Panc1 (cell line): ENCODE measurements around the gene SMIM1. TPM values are rescaled to one million over a fixed set of nuclear protein-coding genes. Genes with fewer than 3 reads are reported as not detected.

Experiments used
- ATAC-seq: fragments of 200-7000 bp; cut with Tn5 transposase; 2 replicates; pipeline ENCODE4 v1.9.1; 2020; ENCODE audit warnings: mild to moderate bottlenecking, moderate library complexity
- BruUV-seq: library from RNA; stranded (reverse); fragments of 400-500 nt; replicated peaks from 2 replicates; lab custom pipeline; 2021; lab: Mats Ljungman, UMichigan
- CTCF ChIA-PET: fragments of 300-600 bp; sonication (Branson Sonifier 250); formaldehyde crosslinking; loops from one replicate; lab custom pipeline; 2022; ENCODE audit warnings: antibody characterized with exemption; lab: Charles Lee
- POLR2A ChIA-PET: fragments of 300-600 bp; sonication (Branson Sonifier 250); formaldehyde crosslinking; loops from one replicate; lab custom pipeline; 2022; ENCODE audit warnings: antibody characterized with exemption; lab: Charles Lee
- DNase-seq: peaks from one replicate; pipeline ENCODE4 v3.0.0-alpha.2; 2010; ENCODE audit warnings: low read depth, low spot score
- H3K27ac ChIP-seq: 2 replicates; pipeline ENCODE4 v1.5.1; 2011; ENCODE audit warnings: mild to moderate bottlenecking, low read length, inconsistent platforms
- H3K27me3 ChIP-seq: fragments of 200-500 bp; sonication (Bioruptor generic); 2 replicates; pipeline ENCODE4 v1.6.0; 2014; ENCODE audit warnings: low read length, inconsistent platforms; ENCODE audit not compliant: control insufficient read depth, insufficient read depth
- H3K36me3 ChIP-seq: fragments of 200-500 bp; sonication (Bioruptor generic); 2 replicates; pipeline ENCODE4 v1.5.1; 2014; ENCODE audit warnings: inconsistent platforms, mild to moderate bottlenecking, low read length, moderate library complexity; ENCODE audit not compliant: control insufficient read depth, insufficient read depth
- H3K4me1 ChIP-seq: 2 replicates; pipeline ENCODE4 v1.5.1; 2011; ENCODE audit warnings: inconsistent platforms, mild to moderate bottlenecking, low read length, moderate library complexity; ENCODE audit not compliant: control insufficient read depth, insufficient read depth
- H3K4me3 ChIP-seq, 2 experiments: 2 replicates each; pipeline ENCODE4 v1.5.1; 2011 to 2012; ENCODE audit warnings: low read depth in 2 of 2, low read length in 2 of 2, mild to moderate bottlenecking in 2 of 2, inconsistent platforms in 1 of 2, moderate library complexity in 1 of 2
- H3K9me3 ChIP-seq: fragments of 200-500 bp; sonication (Bioruptor generic); 2 replicates; pipeline ENCODE4 v1.5.1; 2014; ENCODE audit warnings: low read depth, mild to moderate bottlenecking, inconsistent platforms, low read length, moderate library complexity; ENCODE audit not compliant: control insufficient read depth, insufficient read depth
- POLR2AphosphoS5 ChIP-seq: IDR thresholded peaks from 2 replicates; pipeline ENCODE4 v1.6.1; 2012; ENCODE audit warnings: mild to moderate bottlenecking, low read depth, low read length, moderate library complexity
- SIN3A ChIP-seq: IDR thresholded peaks from 2 replicates; pipeline ENCODE4 v1.6.1; 2012; ENCODE audit warnings: low read depth, mild to moderate bottlenecking, low read length, moderate library complexity, borderline replicate concordance; ENCODE audit not compliant: insufficient read depth
- TCF7L2 ChIP-seq: IDR thresholded peaks from 2 replicates; pipeline ENCODE4 v1.6.1; 2011; ENCODE audit warnings: mild to moderate bottlenecking, low read depth, low read length, inconsistent platforms
- in situ Hi-C: cut with HindIII; loops from 2 replicates; pipeline ENCODE4 v1.10.0; 2016; ENCODE audit warnings: low sequenced_read_pairs, low pct_unique_long_range_greater_than_20kb
- intact Hi-C: fragments of 100-400 bp; cut with micrococcal nuclease; formaldehyde crosslinking; loops from one replicate; pipeline ENCODE4 v1.10.0; 2022; ENCODE audit not compliant: unreplicated experiment
- total RNA-seq: library from RNA; stranded (reverse); gene quantifications from one replicate; pipeline ENCODE4 v1.2.1, GENCODE V29; 2021; ENCODE audit not compliant: unreplicated experiment
- TF ChIP-seq, protein P1 (sequence below): fragments of 450-650 bp; IDR thresholded peaks from 2 replicates; pipeline ENCODE4 v1.5.1; 2017; ENCODE audit warnings: mild to moderate bottlenecking
- TF ChIP-seq, protein P2 (sequence below), 2 experiments: IDR thresholded peaks; 2 replicates each; pipeline ENCODE4 v1.6.1; 2011 to 2012; ENCODE audit warnings: low read depth in 2 of 2, control low read depth in 1 of 2, low read length in 1 of 2, mild to moderate bottlenecking in 1 of 2, moderate library complexity in 1 of 2; ENCODE audit not compliant: insufficient read depth in 1 of 2

SMIM1 gene
- total RNA-seq, 1 experiment from 2014 or later = 35.5 TPM

DNA sequence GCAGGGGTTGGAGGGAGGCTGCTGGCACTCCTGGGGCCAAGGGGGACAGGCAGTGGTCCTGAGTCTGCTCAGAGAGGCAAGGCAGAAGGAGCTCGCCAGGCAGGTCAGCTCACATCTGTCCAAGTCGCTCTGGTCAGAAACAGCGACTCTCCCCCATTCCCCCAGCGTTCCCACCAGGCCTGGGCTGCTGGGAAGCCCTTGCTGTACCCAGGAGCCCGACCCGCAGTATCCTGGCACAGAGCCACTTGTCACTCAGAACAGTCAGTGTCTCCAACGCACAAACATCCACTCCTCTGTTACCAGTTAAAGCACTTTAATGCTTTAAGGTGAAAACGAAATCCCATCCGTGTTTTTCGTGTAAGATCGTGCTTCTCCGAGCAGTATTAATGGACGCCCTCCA is 36.9 kb upstream of the SMIM1 start:
- TF ChIP-seq TCF7L2 (no peak), SIN3A (no peak), POLR2AphosphoS5 (no peak)
- TF ChIP-seq, protein P1, sequence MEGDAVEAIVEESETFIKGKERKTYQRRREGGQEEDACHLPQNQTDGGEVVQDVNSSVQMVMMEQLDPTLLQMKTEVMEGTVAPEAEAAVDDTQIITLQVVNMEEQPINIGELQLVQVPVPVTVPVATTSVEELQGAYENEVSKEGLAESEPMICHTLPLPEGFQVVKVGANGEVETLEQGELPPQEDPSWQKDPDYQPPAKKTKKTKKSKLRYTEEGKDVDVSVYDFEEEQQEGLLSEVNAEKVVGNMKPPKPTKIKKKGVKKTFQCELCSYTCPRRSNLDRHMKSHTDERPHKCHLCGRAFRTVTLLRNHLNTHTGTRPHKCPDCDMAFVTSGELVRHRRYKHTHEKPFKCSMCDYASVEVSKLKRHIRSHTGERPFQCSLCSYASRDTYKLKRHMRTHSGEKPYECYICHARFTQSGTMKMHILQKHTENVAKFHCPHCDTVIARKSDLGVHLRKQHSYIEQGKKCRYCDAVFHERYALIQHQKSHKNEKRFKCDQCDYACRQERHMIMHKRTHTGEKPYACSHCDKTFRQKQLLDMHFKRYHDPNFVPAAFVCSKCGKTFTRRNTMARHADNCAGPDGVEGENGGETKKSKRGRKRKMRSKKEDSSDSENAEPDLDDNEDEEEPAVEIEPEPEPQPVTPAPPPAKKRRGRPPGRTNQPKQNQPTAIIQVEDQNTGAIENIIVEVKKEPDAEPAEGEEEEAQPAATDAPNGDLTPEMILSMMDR = no peak
- TF ChIP-seq, protein P2, sequence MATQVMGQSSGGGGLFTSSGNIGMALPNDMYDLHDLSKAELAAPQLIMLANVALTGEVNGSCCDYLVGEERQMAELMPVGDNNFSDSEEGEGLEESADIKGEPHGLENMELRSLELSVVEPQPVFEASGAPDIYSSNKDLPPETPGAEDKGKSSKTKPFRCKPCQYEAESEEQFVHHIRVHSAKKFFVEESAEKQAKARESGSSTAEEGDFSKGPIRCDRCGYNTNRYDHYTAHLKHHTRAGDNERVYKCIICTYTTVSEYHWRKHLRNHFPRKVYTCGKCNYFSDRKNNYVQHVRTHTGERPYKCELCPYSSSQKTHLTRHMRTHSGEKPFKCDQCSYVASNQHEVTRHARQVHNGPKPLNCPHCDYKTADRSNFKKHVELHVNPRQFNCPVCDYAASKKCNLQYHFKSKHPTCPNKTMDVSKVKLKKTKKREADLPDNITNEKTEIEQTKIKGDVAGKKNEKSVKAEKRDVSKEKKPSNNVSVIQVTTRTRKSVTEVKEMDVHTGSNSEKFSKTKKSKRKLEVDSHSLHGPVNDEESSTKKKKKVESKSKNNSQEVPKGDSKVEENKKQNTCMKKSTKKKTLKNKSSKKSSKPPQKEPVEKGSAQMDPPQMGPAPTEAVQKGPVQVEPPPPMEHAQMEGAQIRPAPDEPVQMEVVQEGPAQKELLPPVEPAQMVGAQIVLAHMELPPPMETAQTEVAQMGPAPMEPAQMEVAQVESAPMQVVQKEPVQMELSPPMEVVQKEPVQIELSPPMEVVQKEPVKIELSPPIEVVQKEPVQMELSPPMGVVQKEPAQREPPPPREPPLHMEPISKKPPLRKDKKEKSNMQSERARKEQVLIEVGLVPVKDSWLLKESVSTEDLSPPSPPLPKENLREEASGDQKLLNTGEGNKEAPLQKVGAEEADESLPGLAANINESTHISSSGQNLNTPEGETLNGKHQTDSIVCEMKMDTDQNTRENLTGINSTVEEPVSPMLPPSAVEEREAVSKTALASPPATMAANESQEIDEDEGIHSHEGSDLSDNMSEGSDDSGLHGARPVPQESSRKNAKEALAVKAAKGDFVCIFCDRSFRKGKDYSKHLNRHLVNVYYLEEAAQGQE (IDR thresholded peaks at IDR 0.05; ENCODE audit: insufficient read depth in 1 of 2, low read depth in 2 of 2, low read length in 1 of 2) = no peak
- Histone ChIP-seq H3K4me3 (no peak overlapping the region), H3K27ac (no peak overlapping the region), H3K9me3 (no peaks in the 10 kb centered on the region), H3K36me3 (no peaks in the 10 kb centered on the region; the same call in 1 of the 2 replicates), H3K4me1 (no peaks in the 10 kb centered on the region; the same call in 1 of the 2 replicates), H3K27me3 (no peaks in the 10 kb centered on the region)
- intact Hi-C loops (no loop called here), in situ Hi-C loops (no loop called here)
- ChIA-PET CTCF (no interaction called here), POLR2A (no interaction called here)
- no peak for ATAC-seq
- BruUV-seq = no TSS peak
- no peak for DNase-seq

DNA sequence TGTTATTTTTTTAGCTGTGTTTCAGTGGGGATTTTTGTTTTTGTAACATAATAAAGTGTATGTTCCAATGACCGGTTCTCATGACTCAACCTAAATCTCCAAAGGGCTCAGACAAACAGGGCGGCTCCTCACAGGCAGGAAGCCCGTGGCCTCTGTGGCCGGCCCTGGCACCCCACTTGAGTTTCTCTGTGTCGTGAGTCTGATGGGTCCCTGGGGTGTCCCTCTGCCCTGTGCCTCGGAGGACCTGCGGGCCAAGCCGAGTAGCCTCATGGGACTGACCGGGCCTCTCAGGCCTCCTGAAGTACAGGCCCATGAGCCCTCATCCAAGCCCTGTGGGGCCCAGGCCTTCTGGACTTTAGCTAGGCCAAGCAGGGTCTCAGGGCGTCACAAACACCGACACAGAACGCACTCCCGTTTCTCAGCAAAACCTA is 36.4 kb upstream of the SMIM1 start:
- no peak overlapping the region for H3K4me3 ChIP-seq

More for the DNA sequence above, 36.4 kb upstream of the SMIM1 start:
- H3K4me1 ChIP-seq = no peaks in the 10 kb centered on the region; the same call in 1 of the 2 replicates
- CTCF ChIA-PET = no interaction called here
- in situ Hi-C loops = no loop called here
- no TSS peak for BruUV-seq
- DNase-seq (no peak), ATAC-seq (no peak)
- no peaks in the 10 kb centered on the region; the same call in 1 of the 2 replicates for H3K36me3 ChIP-seq
- no peak overlapping the region for H3K27ac ChIP-seq
- H3K27me3 ChIP-seq = no peaks in the 10 kb centered on the region
- intact Hi-C loops = no loop called here
- POLR2A ChIA-PET = no interaction called here
- no peaks in the 10 kb centered on the region for H3K9me3 ChIP-seq
- TF ChIP-seq POLR2AphosphoS5 (no peak), TCF7L2 (no peak), SIN3A (no peak)
- TF ChIP-seq, protein P2 (IDR thresholded peaks at IDR 0.05; ENCODE audit: insufficient read depth in 1 of 2, low read depth in 2 of 2, low read length in 1 of 2) = no peak
- TF ChIP-seq, protein P1 = no peak
